ENCODE results near the gene PLEKHA6. TPM values are rescaled to one million over a fixed set of nuclear protein-coding genes. Genes with fewer than 3 reads are reported as not detected.

The PLEKHA6 gene
- total and polyA plus RNA-seq, 2 of the 8 experiments (the other 6 are each of a cell fraction or from before 2014, with no cell fraction given): 4.8 to 20.2 TPM

DNA sequence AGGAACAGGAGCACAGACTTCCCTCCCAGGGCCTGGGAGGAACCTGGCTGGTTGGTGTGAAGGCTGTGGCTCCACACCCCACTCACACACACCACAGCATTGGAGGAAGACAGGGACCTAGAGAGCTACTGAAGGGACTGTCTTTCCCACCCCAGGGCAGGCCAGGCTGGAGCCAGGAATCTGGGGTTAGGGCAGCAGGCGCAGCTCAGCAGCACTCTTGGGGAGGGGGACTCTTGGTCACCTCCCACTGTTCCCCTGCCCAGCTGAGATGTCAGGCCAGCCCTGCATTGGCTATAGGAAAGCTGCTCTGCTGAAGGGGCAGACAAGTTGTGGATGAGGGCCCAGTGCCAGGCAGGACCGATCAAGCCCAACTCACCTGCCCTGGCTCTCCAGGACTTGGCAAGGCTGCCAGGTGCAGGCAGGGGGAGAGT lies 1.6 kb upstream of the PLEKHA6 start:
- Histone ChIP-seq H2BK15ac (ENCODE audit: low read length) (no peak overlapping the region; the same call in 1 of the 2 replicates), H2AFZ (ENCODE audit: low read length) (no peak overlapping the region), H3K23me2 (ENCODE audit: low read depth, low read length) (no peaks in the 10 kb centered on the region), H3K4ac (replicated peaks; ENCODE audit: insufficient read length, low read depth, low read length) (no peak overlapping the region), H3K14ac (ENCODE audit: insufficient read length) (no peak overlapping the region), H3K56ac (replicated peaks; ENCODE audit: insufficient read length, low read depth, low read length) (no peak overlapping the region), H3K79me2 (ENCODE audit: control insufficient read depth in 1 of 2, insufficient read depth in 2 of 2, low read length in 2 of 2) (no peaks in the 10 kb centered on the region), H4K8ac (ENCODE audit: extremely low read depth, insufficient read depth, low read length) (no peak overlapping the region), H2BK5ac (ENCODE audit: low read depth, low read length) (no peak overlapping the region), H3K9me3 (ENCODE audit: insufficient read depth in 2 of 2, low read depth in 1 of 2, low read length in 1 of 2) (no peaks in the 10 kb centered on the region), H3K36me3 (ENCODE audit: control insufficient read depth in 2 of 4, insufficient read depth in 4 of 4, low read length in 3 of 4) (no peaks in the 10 kb centered on the region), H3K4me1 (replicated peaks in 1 of 4; ENCODE audit: control insufficient read depth in 3 of 4, insufficient read depth in 4 of 4, low read length in 3 of 4) (peaks cover 13 to 20% (median 18%) of the 10 kb centered on the region in 4 experiments), H2BK20ac (ENCODE audit: low read length) (no peak overlapping the region), H3K27ac (ENCODE audit: low read depth, low read length) (no peak overlapping the region), H3K79me1 (ENCODE audit: low read depth, low read length) (no peaks in the 10 kb centered on the region), H3K4me3 (ENCODE audit: extremely low read depth in 1 of 4, insufficient read depth in 2 of 4, low read depth in 3 of 4, low read length in 4 of 4) (no peak overlapping the region), H2BK12ac (ENCODE audit: low read depth, low read length) (0 out of 2 replicates have a peak overlapping the region, but pooled peaks have one; percentile 43), H2BK120ac (replicated peaks; ENCODE audit: low read depth, low read length) (no peak overlapping the region), H4K91ac (replicated peaks; ENCODE audit: insufficient read length, low read length) (no peak overlapping the region), H3K27me3 (replicated peaks in 1 of 4; ENCODE audit: control insufficient read depth in 3 of 4, extremely low read depth in 1 of 4, insufficient read depth in 3 of 4, low read length in 3 of 4) (peaks cover 0 to 9% (median 5%) of the 10 kb centered on the region in 4 experiments; a peak in 4 of 7 replicates), H3K4me2 (ENCODE audit: insufficient read depth in 1 of 2, low read depth in 2 of 2, low read length in 2 of 2) (no peak overlapping the region), H2AK5ac (ENCODE audit: low read depth, low read length) (no peak overlapping the region), H3K18ac (ENCODE audit: extremely low read depth, low read length) (no peak overlapping the region), H3K9ac (replicated peaks in 1 of 4; ENCODE audit: extremely low read depth in 1 of 4, low read depth in 3 of 4, low read length in 3 of 4) (no peak overlapping the region), H4K5ac (ENCODE audit: insufficient read length, low read depth, low read length) (no peak overlapping the region), H4K20me1 (replicated peaks in 1 of 2; ENCODE audit: control insufficient read depth in 1 of 2, insufficient read depth in 2 of 2, low read length in 2 of 2) (no peaks in the 10 kb centered on the region), H3K23ac (ENCODE audit: insufficient read length) (no peak overlapping the region)
- CTCF ChIA-PET (ENCODE audit: partially characterized antibody): interaction anchor here (0.8 to 9.5 kb wide), 26 partner anchors 9 to 210 kb away, joined by 3 to 318 read pairs (median 28); partner anchors contain the start of genes ETNK2, GOLT1A, KISS1 and REN
- FAIRE-seq (no peak), DNase-seq (ENCODE audit: low read depth in 1 of 2, low spot score in 2 of 2) (no peak)
- 88% methylated on average over 2 of the region's 2 CpGs; no CpG with 5 or more reads in 1 of the 2 experiments for WGBS, 2 experiments (ENCODE audit: extremely low coverage in 1 of 2, insufficient coverage in 1 of 2, insufficient read length in 1 of 2, insufficient replicate concordance in 2 of 2, low coverage in 1 of 2, low lambda C conversion rate in 2 of 2, missing lambda C conversion rate in 1 of 2)
- POLR2A ChIA-PET (ENCODE audit: partially characterized antibody): no interaction called here
- TF ChIP-seq PHF8 (conservative IDR thresholded peaks at IDR 0.05; ENCODE audit: low read depth, low read length): no peak
- no peak for TF ChIP-seq YY1 (IDR thresholded peaks at IDR 0.05; ENCODE audit: low read depth, low read length)
- no peak for TF ChIP-seq SP2 (IDR thresholded peaks at IDR 0.05; ENCODE audit: low read length)
- TF ChIP-seq KDM5A (IDR thresholded peaks at IDR 0.05; ENCODE audit: low read length): no peak
- no peak for TF ChIP-seq RXRA (IDR thresholded peaks at IDR 0.05; ENCODE audit: insufficient read depth, low read depth, low read length)
- TF ChIP-seq RBBP5 (IDR thresholded peaks at IDR 0.05; ENCODE audit: borderline replicate concordance, low read depth, low read length): no peak
- no peak for TF ChIP-seq NANOG (IDR thresholded peaks at IDR 0.05; ENCODE audit: insufficient read depth, low read depth, low read length, poor library complexity, severe bottlenecking)
- no peak for TF ChIP-seq SUZ12 (IDR thresholded peaks at IDR 0.05; ENCODE audit: low read length)
- TF ChIP-seq MAFK (IDR thresholded peaks at IDR 0.05; ENCODE audit: low read depth, low read length): no peak
- TF ChIP-seq ZNF274 (IDR thresholded peaks at IDR 0.05; ENCODE audit: borderline replicate concordance, extremely low read depth, low read length): no peak
- TF ChIP-seq, protein P1, sequence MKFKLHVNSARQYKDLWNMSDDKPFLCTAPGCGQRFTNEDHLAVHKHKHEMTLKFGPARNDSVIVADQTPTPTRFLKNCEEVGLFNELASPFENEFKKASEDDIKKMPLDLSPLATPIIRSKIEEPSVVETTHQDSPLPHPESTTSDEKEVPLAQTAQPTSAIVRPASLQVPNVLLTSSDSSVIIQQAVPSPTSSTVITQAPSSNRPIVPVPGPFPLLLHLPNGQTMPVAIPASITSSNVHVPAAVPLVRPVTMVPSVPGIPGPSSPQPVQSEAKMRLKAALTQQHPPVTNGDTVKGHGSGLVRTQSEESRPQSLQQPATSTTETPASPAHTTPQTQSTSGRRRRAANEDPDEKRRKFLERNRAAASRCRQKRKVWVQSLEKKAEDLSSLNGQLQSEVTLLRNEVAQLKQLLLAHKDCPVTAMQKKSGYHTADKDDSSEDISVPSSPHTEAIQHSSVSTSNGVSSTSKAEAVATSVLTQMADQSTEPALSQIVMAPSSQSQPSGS (IDR thresholded peaks at IDR 0.05; ENCODE audit: low read length): no peak
- TF ChIP-seq POLR2A (IDR thresholded peaks at IDR 0.05; ENCODE audit: control extremely low read depth in 1 of 2, low read depth in 2 of 2, low read length in 2 of 2): no peak
